GM10847 (cell line): ENCODE measurements around the gene LCN2.

Experiments used
- POLR2A ChIP-seq: IDR thresholded peaks from 2 replicates; pipeline ENCODE4 v1.6.1; 2011; ENCODE audit not compliant: insufficient read length; ENCODE audit errors: extremely low read depth

Gene LCN2

DNA sequence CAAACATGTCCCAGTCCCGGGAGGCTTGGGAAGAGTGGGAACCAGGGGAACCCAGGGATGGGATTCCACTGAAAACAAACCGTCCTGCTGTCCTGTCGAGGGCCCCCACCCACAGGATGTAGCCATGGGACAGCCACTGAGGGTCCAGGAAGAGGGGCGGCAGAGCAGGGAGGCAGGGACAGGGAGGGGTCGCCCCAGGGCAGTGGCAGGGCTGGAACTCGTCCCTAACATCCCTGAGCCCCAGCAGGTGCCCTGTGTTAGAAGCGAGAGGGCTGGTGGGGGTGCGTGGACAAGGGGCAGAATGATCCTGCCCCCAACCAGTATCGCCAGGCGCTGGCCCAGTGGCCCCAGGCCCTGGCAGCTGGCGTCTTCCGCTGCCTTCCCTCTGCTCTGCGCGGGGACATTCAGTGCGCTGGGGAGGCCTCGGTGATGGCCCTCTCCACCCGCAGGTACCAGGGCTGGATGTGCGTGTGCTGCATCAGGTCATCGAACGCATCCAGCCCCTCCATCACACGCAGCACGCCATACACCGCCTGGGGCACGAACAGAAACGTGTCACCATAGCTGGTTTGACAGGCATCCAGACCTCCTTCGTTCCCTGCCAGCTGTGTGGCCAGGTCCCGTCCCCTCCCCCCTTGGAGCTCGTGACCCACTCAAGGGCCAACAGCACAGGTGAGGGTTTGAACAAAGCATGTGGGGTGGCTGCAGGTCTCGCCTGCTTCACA lies 28.4 kb upstream of the LCN2 start:
- no peak for TF ChIP-seq POLR2A

DNA sequence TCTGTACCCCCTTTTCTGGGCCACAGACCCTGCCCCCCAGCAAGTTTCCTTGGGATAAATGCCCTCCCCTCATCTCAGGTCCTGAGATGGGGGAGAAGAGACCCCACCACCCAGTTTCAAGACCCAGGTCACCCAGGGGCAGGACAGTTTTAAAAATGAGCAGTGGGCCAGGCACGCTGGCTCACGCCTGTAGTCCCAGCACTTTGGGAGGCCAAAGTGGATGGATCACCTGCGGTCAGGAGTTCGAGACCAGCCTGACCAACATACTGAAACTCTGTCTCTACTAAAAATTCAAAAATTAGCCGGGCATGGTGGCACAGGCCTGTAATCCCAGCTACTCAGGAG lies 27.8 kb upstream of the LCN2 start:
- TF ChIP-seq POLR2A: no peak

GRCh38 chr9:128121924-128122808 lies 27.1 kb upstream of the LCN2 start:
- TF ChIP-seq POLR2A: no peak

DNA sequence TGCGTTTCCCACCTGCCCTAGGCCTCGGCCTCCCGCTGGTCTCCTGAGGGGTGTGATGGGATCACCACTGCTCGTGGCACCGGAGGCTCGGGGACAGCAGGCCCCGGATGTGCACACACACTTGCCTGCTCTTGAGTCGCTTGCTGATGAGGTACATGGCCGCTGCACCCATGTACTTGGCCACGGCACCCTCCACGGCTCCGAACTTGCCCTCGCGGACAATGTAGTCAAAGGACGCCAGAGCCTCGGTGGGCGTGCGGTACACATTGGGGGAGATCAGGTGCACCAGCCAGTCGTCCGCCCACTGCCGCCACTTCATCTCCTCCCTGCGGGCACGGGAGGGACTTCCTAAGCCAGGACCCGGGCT lies 26.5 kb upstream of the LCN2 start:
- no peak for TF ChIP-seq POLR2A

GRCh38 chr9:128123451-128124080 lies 25.7 kb upstream of the LCN2 start:
- TF ChIP-seq POLR2A: no peak

- TF ChIP-seq POLR2A: no peak
These were observed 24.8 kb upstream of the LCN2 start for GRCh38 chr9:128124451-128124850.

DNA sequence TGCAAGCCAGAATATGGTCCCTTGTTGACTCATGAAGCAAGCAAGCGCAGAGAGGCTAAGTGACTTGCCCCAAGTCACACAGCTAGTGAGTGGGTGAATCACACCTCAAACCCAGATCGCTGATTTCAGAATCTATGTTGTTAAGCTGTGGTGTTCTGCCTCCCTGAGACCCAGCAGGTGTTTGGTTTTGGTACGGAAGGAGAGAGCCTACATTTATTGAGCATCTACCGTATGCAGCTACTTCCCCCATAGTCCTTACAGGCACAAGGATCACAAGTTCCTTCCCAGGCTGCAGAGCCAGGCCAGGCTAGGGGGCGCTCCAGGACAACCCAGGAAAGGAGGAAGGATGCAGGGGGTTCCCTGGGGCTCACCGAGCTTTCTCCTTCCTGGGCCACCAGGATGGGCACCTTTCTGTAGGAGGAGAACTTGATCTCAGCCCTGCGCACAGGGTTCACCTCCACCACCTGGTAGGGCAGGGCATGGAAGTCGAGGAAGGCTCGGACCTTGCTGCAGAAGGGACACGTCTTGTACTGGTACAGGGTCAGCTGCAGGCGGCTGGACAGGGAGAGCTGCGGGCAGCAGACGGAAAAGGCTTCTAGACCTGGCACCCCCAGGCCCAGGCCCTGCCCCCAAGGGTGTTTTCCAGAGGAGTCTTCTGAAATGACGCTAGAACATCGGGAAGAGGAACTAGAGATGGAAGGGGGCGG lies 24.2 kb upstream of the LCN2 start:
- no peak for TF ChIP-seq POLR2A

DNA sequence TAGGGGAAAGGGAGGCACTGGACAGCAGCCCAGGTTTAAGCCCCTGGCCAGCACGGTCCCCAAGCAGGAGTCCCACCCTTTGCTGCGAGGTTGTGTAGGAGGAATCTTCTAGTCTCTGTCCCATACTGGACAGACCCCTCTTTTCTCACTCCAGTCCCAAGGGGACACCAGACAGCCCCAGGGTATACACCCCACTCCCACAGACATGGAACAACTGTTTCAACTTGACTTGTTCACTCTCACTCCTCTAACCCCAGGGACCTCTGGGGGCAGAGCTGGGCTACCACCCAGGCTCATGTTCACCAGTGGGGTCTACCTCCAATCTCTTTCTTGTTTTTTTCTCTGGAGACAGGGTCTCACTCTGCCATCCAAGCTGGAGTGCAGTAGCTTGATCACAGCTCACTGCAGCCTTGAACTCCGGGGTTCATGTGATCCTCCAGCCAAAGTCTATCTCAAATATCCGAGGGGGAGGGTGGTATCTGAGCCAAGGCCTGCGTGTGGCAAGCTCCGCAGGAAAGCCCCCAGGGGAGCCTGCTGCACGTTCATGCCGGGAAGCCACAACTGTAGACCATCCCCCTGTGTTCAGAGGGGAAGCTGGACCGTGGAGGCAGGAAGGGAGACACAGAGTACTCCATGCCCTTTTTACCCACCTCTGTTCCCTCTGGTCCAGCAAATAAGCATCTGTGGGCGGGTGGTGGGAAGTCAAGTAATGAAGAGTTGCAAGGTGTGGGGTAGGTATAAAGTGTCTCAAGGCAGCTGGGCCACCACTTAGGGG lies 23.5 kb upstream of the LCN2 start:
- no peak for TF ChIP-seq POLR2A

- TF ChIP-seq POLR2A: peak; percentile 50
These were observed 21.7 kb upstream of the LCN2 start, which contains the start of gene PTGES2 for GRCh38 chr9:128127568-128127989. TSS of gene PTGES2 (minus strand) at chr9:128127729. CDS start at chr9:128127717, 12 bp downstream.

DNA sequence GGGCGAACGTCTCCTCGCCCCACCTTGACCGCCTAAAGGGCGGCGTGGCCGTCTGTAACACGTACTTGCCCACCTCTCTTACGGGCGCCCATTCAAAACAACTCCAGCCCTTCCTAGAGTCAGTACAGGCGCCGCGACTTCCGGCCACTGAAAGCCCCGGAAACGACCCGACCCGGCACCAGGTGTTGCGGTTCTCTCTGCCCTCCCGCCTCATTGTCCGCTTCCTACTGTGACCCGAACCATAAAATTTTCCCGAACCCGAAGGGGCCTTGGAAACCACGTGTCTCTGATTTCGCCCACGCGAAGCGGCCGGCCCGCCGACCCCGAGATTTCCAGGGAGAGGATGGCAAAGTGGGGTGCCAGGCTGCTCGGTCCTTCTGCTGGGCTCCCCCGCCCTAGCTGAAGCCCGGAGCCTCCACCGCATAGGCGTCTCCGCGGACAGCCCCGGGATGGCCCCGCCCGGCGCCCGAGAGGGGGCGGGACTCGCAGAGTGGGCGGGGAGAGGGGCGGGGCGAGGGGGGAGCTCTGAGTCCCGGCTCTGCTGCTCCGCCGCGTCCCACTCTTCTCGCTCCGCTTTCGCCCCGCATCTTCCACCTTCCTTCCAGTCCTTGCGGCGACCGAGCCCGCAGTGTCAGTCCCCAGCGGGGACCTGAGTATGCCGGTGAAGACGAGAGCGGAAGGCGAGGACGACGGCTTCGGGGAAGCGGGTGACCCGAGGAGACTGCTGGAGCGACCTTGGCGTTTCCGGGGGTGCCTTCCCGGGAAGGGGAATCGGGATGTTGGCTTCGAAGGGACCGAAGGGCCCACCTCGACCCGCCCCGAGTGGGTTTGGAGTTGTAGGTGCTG lies 21.0 kb upstream of the LCN2 start:
- TF ChIP-seq POLR2A: peak; percentile 36

DNA sequence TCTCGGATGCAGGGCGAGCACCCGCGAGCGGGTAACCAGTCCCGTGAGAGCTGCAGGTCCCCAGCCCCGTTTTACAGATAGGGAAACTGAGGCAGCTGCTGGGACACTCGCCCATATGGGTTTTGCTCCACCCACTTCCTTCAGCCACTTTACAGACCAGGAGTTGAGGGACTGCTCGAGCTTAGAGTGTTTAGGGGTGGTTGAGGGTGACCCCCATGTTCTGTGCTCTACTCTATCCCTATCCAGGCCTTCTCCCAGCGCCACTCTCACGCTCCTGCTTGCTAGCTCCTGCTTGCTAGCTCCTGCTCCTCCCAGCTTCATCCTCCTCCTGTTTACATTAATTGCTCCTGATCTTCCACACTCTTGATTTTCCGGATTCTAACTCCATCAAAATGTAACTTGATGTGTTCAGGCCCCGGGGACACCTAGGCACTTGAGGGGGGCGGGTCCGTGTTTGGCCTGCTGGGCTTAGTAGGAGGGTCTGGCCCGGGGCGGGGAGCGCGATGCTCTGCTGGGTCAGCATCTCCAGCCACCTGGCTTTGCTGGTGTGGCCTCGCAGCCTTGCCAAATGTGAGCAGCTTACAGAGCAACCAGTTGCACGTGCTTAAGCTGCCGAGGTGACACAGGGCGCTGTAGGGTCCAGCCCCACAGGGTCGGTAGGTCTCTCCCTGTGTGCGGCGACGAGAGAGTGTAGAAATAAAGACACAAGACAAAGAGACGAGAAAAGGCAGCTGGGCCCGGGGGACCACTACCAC lies 20.2 kb upstream of the LCN2 start:
- no peak for TF ChIP-seq POLR2A

GRCh38 chr9:128136816-128137793 lies 12.1 kb upstream of the LCN2 start:
- no peak for TF ChIP-seq POLR2A
